Smooth muscle cell (in vitro differentiated cells): ENCODE data around the gene PIK3C2A. TPM values are rescaled to one million over a fixed set of nuclear protein-coding genes. Genes with fewer than 3 reads are reported as not detected.

Experiments used
- DNase-seq: peaks from one replicate; lab custom pipeline; 2025; ENCODE audit not compliant: unreplicated experiment; lab: John Stamatoyannopoulos, UW
- H2AFZ ChIP-seq: fragments of 200-600 bp; sonication (generic); 2 replicates; pipeline ENCODE4 v1.6.0; 2016; ENCODE audit warnings: antibody characterized with exemption, low read depth, mild to moderate bottlenecking
- H3F3A ChIP-seq: fragments of 200-600 bp; sonication (generic); 2 replicates; pipeline ENCODE4 v1.6.0; 2017; ENCODE audit warnings: antibody characterized with exemption, low read depth
- H3K27ac ChIP-seq: fragments of 200-600 bp; sonication (generic); 2 replicates; pipeline ENCODE4 v1.5.1; 2016; ENCODE audit warnings: low read depth, mild to moderate bottlenecking
- H3K27me3 ChIP-seq: fragments of 200-600 bp; sonication (generic); 2 replicates; pipeline ENCODE4 v1.6.1; 2016; ENCODE audit warnings: low read depth, mild to moderate bottlenecking
- H3K36me3 ChIP-seq: fragments of 200-600 bp; sonication (generic); 2 replicates; pipeline ENCODE4 v1.5.1; 2016; ENCODE audit warnings: low read depth
- H3K4me1 ChIP-seq: fragments of 200-600 bp; sonication (generic); 2 replicates; pipeline ENCODE4 v1.5.1; 2016; ENCODE audit warnings: low read depth
- H3K4me2 ChIP-seq: fragments of 200-600 bp; sonication (generic); 2 replicates; pipeline ENCODE4 v1.6.0; 2016; ENCODE audit warnings: mild to moderate bottlenecking
- H3K4me3 ChIP-seq: fragments of 200-600 bp; sonication (generic); 2 replicates; pipeline ENCODE4 v1.5.1; 2016; ENCODE audit warnings: mild to moderate bottlenecking
- H3K79me2 ChIP-seq: fragments of 200-600 bp; sonication (generic); 2 replicates; pipeline ENCODE4 v1.6.0; 2016; ENCODE audit warnings: low read depth, mild to moderate bottlenecking
- H3K9ac ChIP-seq: fragments of 200-600 bp; sonication (generic); 2 replicates; pipeline ENCODE4 v1.6.0; 2016; ENCODE audit warnings: low read depth
- H3K9me3 ChIP-seq: fragments of 200-600 bp; sonication (generic); replicated peaks from 2 replicates; pipeline ENCODE4 v1.5.1; 2016; ENCODE audit warnings: low read depth
- H4K20me1 ChIP-seq: fragments of 200-600 bp; sonication (generic); 2 replicates; pipeline ENCODE4 v1.6.0; 2016; ENCODE audit warnings: low read depth
- CTCF ChIP-seq: fragments of 200-600 bp; sonication (generic); IDR thresholded peaks from 2 replicates; pipeline ENCODE4 v1.5.1; 2017; ENCODE audit warnings: borderline replicate concordance, mild to moderate bottlenecking, antibody characterized with exemption; ENCODE audit not compliant: insufficient read depth, poor library complexity, severe bottlenecking
- WGBS: methylation state at CpG from one replicate; pipeline ENCODE4 v1.1.7; 2016; ENCODE audit warnings: low lambda C conversion rate; 5-methylcytosine and 5-hydroxymethylcytosine counted together
- polyA plus RNA-seq: library from polyadenylated mRNA; unstranded; fragments of >200 nt; fragmentation: Nextera tagmentation; extraction: Ambion mirVana; gene quantifications from 2 replicates; pipeline ENCODE4 v1.2.1, GENCODE V29; 2016
- total RNA-seq: library from RNA; depleted of rRNA; stranded (reverse); fragments of >200 nt; gene quantifications from 2 replicates; pipeline ENCODE4 v1.2.3, GENCODE V29; 2014

Gene PIK3C2A
- total and polyA plus RNA-seq, 2 experiments from 2014 or later: 10.0 to 50.6 TPM

GRCh38 chr11:17185938-17186337, 21.8 kb downstream of the PIK3C2A start:
- Histone ChIP-seq H2AFZ (no peak overlapping the region), H3K4me2 (peak overlapping the region; percentile 18), H3K9ac (no peak overlapping the region), H3K79me2 (peaks cover 80% of the 10 kb centered on the region), H3K4me1 (peaks cover 6% of the 10 kb centered on the region), H3K9me3 (no peaks in the 10 kb centered on the region), H4K20me1 (peaks cover 86% of the 10 kb centered on the region), H3F3A (no peaks in the 10 kb centered on the region), H3K36me3 (no peaks in the 10 kb centered on the region), H3K4me3 (no peak overlapping the region), H3K27ac (peak overlapping the region; percentile 53), H3K27me3 (no peaks in the 10 kb centered on the region)
- TF ChIP-seq CTCF: no peak
- 66% methylated on average over 2 of the region's 2 CpGs for WGBS
- no peak for DNase-seq

GRCh38 chr11:17184882-17185587, 22.8 kb downstream of the PIK3C2A start:
- Histone ChIP-seq H3K4me3 (no peak overlapping the region), H3K27ac (no peak overlapping the region), H3K4me1 (peaks cover 6% of the 10 kb centered on the region), H3K9ac (no peak overlapping the region), H3K4me2 (no peak overlapping the region), H3F3A (no peaks in the 10 kb centered on the region), H3K79me2 (peaks cover 80% of the 10 kb centered on the region), H3K27me3 (no peaks in the 10 kb centered on the region), H3K36me3 (no peaks in the 10 kb centered on the region), H3K9me3 (no peaks in the 10 kb centered on the region), H2AFZ (no peak overlapping the region), H4K20me1 (peaks cover 86% of the 10 kb centered on the region)
- WGBS: 95% methylated on average over 2 of the region's 2 CpGs
- DNase-seq: no peak
- no peak for TF ChIP-seq CTCF

GRCh38 chr11:17183836-17184235, 23.9 kb downstream of the PIK3C2A start:
- no peak overlapping the region for H3K4me3 ChIP-seq
- no peak overlapping the region for H2AFZ ChIP-seq
- H3K79me2 ChIP-seq: peaks cover 86% of the 10 kb centered on the region
- H4K20me1 ChIP-seq: peaks cover 87% of the 10 kb centered on the region
- no peak overlapping the region for H3K27ac ChIP-seq
- no peak for DNase-seq
- no peaks in the 10 kb centered on the region for H3K27me3 ChIP-seq
- TF ChIP-seq CTCF: no peak
- no peaks in the 10 kb centered on the region for H3F3A ChIP-seq
- no peaks in the 10 kb centered on the region for H3K9me3 ChIP-seq
- 95% methylated on average over 1 of the region's 1 CpG for WGBS
- no peak overlapping the region for H3K9ac ChIP-seq
- no peaks in the 10 kb centered on the region for H3K36me3 ChIP-seq
- peaks cover 6% of the 10 kb centered on the region for H3K4me1 ChIP-seq
- H3K4me2 ChIP-seq: no peak overlapping the region

GRCh38 chr11:17179970-17180369, 27.8 kb downstream of the PIK3C2A start:
- H3K9me3 ChIP-seq: no peaks in the 10 kb centered on the region
- no peaks in the 10 kb centered on the region for H3K27me3 ChIP-seq
- H3F3A ChIP-seq: no peaks in the 10 kb centered on the region
- no peaks in the 10 kb centered on the region for H3K36me3 ChIP-seq
- DNase-seq: no peak
- H3K4me3 ChIP-seq: no peak overlapping the region
- no peak overlapping the region for H3K4me2 ChIP-seq
- no peak overlapping the region for H3K9ac ChIP-seq
- H3K27ac ChIP-seq: no peak overlapping the region
- H3K4me1 ChIP-seq: no peaks in the 10 kb centered on the region
- peaks cover 92% of the 10 kb centered on the region for H3K79me2 ChIP-seq
- TF ChIP-seq CTCF: no peak
- H4K20me1 ChIP-seq: peaks cover 91% of the 10 kb centered on the region
- no peak overlapping the region for H2AFZ ChIP-seq
- 96% methylated on average over 3 of the region's 3 CpGs for WGBS
